GM21528 (cell line): Measurements from ENCODE around the gene TGFBR3L.
"Not testable (repeated sequence)": the region's sequence is repeated elsewhere in the genome, so short reads cannot be mapped to it uniquely, and the experiment has no call there.

Experiments used
- ATAC-seq: cut with Tn5 transposase; IDR thresholded peaks from one replicate; pipeline ENCODE4 v1.9.1; 2021; ENCODE audit warnings: mild to moderate bottlenecking, moderate library complexity; ENCODE audit not compliant: unreplicated experiment, low FRiP score

The TGFBR3L gene

GRCh38 chr19:7916103-7916954, 1.7 kb downstream of the TGFBR3L start:
- ATAC-seq: no peak

- ATAC-seq: no peak
These were observed 2.3 kb downstream of the TGFBR3L start for GRCh38 chr19:7916955-7917266.

- ATAC-seq: no peak
These were observed 2.8 kb downstream of the TGFBR3L start for GRCh38 chr19:7917267-7918061.

- not testable (repeated sequence) for ATAC-seq
These were observed 3.5 kb downstream of the TGFBR3L start for GRCh38 chr19:7918062-7918614.

- no peak for ATAC-seq
These were observed 4.2 kb downstream of the TGFBR3L start for GRCh38 chr19:7918615-7919421.

GRCh38 chr19:7919610-7920518, 5.2 kb downstream of the TGFBR3L start, which contains the start of gene SNAPC2:
Gene SNAPC2 (plus strand): TSS chr19:7920338. CDS start chr19:7920367, 29 bp downstream.
- ATAC-seq: peak; percentile 58

- peak; percentile 45 for ATAC-seq
These were observed 6.1 kb downstream of the TGFBR3L start for GRCh38 chr19:7920519-7921301.

- ATAC-seq: no peak
These were observed 6.8 kb downstream of the TGFBR3L start for GRCh38 chr19:7921302-7921966.

GRCh38 chr19:7921967-7922835, 7.6 kb downstream of the TGFBR3L start:
- ATAC-seq: no peak

GRCh38 chr19:7922836-7923195, 8.2 kb downstream of the TGFBR3L start:
- ATAC-seq: no peak

- ATAC-seq: no peak
These were observed 8.9 kb downstream of the TGFBR3L start for GRCh38 chr19:7923295-7924191.

GRCh38 chr19:7924241-7924640, 9.6 kb downstream of the TGFBR3L start:
- ATAC-seq: no peak

- ATAC-seq: no peak
These were observed 10.1 kb downstream of the TGFBR3L start for GRCh38 chr19:7924651-7925170.

GRCh38 chr19:7925171-7925851, 10.7 kb downstream of the TGFBR3L start:
- no peak for ATAC-seq

GRCh38 chr19:7926021-7926726, 11.5 kb downstream of the TGFBR3L start, which contains the start of gene CTXN1:
Gene CTXN1 (minus strand): TSS chr19:7926135. CDS start chr19:7925538, 597 bp downstream.
- ATAC-seq: no peak
